ENCODE measurements around the gene SLC6A18. TPM values are rescaled to one million over a fixed set of nuclear protein-coding genes. Genes with fewer than 3 reads are reported as not detected.

SLC6A18 gene
- polyA plus RNA-seq, 1 of the 3 experiments (the other 2 are of a cell fraction), result not detected

GRCh38 chr5:1180096-1180495 is 45.1 kb upstream of the SLC6A18 start:
- 76% methylated on average over 9 of the region's 20 CpGs for WGBS (ENCODE audit: low lambda C conversion rate)
- Histone ChIP-seq H3K27ac (ENCODE audit: low read depth in 2 of 2, low read length in 1 of 2) (no peak overlapping the region), H3K79me2 (ENCODE audit: insufficient read depth) (no peaks in the 10 kb centered on the region), H4K20me1 (ENCODE audit: insufficient read depth) (no peaks in the 10 kb centered on the region), H3F3A (replicated peaks; ENCODE audit: insufficient read depth) (peaks cover 3% of the 10 kb centered on the region), H3K9me3 (no peaks in the 10 kb centered on the region), H3K4me2 (no peak overlapping the region), H3K27me3 (ENCODE audit: insufficient read depth) (no peaks in the 10 kb centered on the region), H3K9me2 (no peaks in the 10 kb centered on the region), H2AFZ (ENCODE audit: low read depth) (no peak overlapping the region), H3K4me1 (ENCODE audit: control insufficient read depth in 1 of 2, insufficient read depth in 2 of 2, low read depth in 1 of 2, low read length in 1 of 2) (peaks cover 0 to 4% of the 10 kb centered on the region in 2 experiments; a peak in 1 of 4 replicates), H3K4me3 (ENCODE audit: low read depth in 2 of 2, low read length in 1 of 2) (no peak overlapping the region), H3K9ac (no peak overlapping the region), H3K36me3 (replicated peaks in 1 of 2; ENCODE audit: control insufficient read depth in 1 of 2, insufficient read depth in 2 of 2, low read length in 1 of 2) (no peaks in the 10 kb centered on the region)
- ChIA-PET CTCF (interaction anchor here (1.3 to 5.4 kb wide), 2 partner anchors 11 to 13 kb away, joined by 4 to 25 read pairs; no protein-coding TSS in a partner anchor), POLR2A (no interaction called here)
- no peak for DNase-seq
- TF ChIP-seq RFX5 (IDR thresholded peaks at IDR 0.05; ENCODE audit: low read length), result no peak
- TF ChIP-seq TAF1 (IDR thresholded peaks at IDR 0.05; ENCODE audit: borderline replicate concordance, low read depth, low read length), result no peak
- no peak for TF ChIP-seq MXI1 (IDR thresholded peaks at IDR 0.05; ENCODE audit: low read depth, low read length)
- TF ChIP-seq CHD2 (IDR thresholded peaks at IDR 0.05; ENCODE audit: low read length, partially characterized antibody), result no peak
- TF ChIP-seq, protein P1, sequence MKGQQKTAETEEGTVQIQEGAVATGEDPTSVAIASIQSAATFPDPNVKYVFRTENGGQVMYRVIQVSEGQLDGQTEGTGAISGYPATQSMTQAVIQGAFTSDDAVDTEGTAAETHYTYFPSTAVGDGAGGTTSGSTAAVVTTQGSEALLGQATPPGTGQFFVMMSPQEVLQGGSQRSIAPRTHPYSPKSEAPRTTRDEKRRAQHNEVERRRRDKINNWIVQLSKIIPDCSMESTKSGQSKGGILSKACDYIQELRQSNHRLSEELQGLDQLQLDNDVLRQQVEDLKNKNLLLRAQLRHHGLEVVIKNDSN (IDR thresholded peaks at IDR 0.05; ENCODE audit: borderline replicate concordance, low read depth), result no peak
- TF ChIP-seq ZBTB33 (IDR thresholded peaks at IDR 0.05; ENCODE audit: borderline replicate concordance, low read depth), result no peak
- TF ChIP-seq EP300 (IDR thresholded peaks at IDR 0.05; ENCODE audit: borderline replicate concordance in 1 of 2, low read depth in 1 of 2, low read length in 1 of 2), result no peak

DNA sequence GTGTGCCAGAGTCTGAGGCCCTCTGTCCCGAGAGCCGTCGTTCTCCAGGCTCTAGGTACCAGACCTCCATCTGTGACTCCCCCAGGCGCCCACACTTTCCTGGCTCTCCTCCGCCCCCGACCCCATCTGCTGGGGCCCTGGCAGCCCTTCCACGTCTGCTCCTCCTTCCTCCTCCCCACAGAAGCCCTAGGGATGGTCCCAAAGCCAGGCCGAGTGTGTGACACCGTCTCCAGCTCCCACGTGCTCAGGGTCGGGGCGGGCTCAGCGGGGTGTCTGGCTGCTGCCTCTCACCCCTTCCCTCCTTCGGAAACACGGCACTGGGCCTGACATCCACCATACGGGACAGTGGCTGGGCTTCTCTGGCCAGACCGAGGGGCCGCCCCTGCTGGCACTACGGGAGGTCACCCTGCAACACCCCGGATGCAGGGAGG is 44.3 kb upstream of the SLC6A18 start:
- no peak overlapping the region for H3K4me2 ChIP-seq
- no peaks in the 10 kb centered on the region for H3K9me3 ChIP-seq
- H2AFZ ChIP-seq (ENCODE audit: low read depth), result no peak overlapping the region
- ChIA-PET CTCF (interaction anchor here (1.3 to 5.4 kb wide), 2 partner anchors 11 to 13 kb away, joined by 4 to 25 read pairs; no protein-coding TSS in a partner anchor), POLR2A (no interaction called here)
- H3K27ac ChIP-seq (ENCODE audit: low read depth in 2 of 2, low read length in 1 of 2), result no peak overlapping the region
- no peak overlapping the region for H3K4me3 ChIP-seq (ENCODE audit: low read depth in 2 of 2, low read length in 1 of 2)
- no peak for DNase-seq
- no peak for TF ChIP-seq EZH2phosphoT487 (IDR thresholded peaks at IDR 0.05; ENCODE audit: borderline replicate concordance, low read depth)
- no peak for TF ChIP-seq RXRA (IDR thresholded peaks at IDR 0.05; ENCODE audit: borderline replicate concordance, low read depth)
- TF ChIP-seq USF2 (IDR thresholded peaks at IDR 0.05; ENCODE audit: borderline replicate concordance, low read depth, low read length), result no peak
- H3K27me3 ChIP-seq (ENCODE audit: insufficient read depth), result no peaks in the 10 kb centered on the region
- H4K20me1 ChIP-seq (ENCODE audit: insufficient read depth), result no peaks in the 10 kb centered on the region
- H3K36me3 ChIP-seq (replicated peaks in 1 of 2; ENCODE audit: control insufficient read depth in 1 of 2, insufficient read depth in 2 of 2, low read length in 1 of 2), result no peaks in the 10 kb centered on the region
- H3F3A ChIP-seq (replicated peaks; ENCODE audit: insufficient read depth), result peaks cover 6% of the 10 kb centered on the region
- no peak overlapping the region for H3K9ac ChIP-seq
- H3K9me2 ChIP-seq, result no peaks in the 10 kb centered on the region
- peaks cover 0 to 11% of the 10 kb centered on the region in 2 experiments; a peak in 1 of 4 replicates for H3K4me1 ChIP-seq (ENCODE audit: control insufficient read depth in 1 of 2, insufficient read depth in 2 of 2, low read depth in 1 of 2, low read length in 1 of 2)
- H3K79me2 ChIP-seq (ENCODE audit: insufficient read depth), result no peaks in the 10 kb centered on the region
- 56% methylated on average over 18 of the region's 20 CpGs for WGBS (ENCODE audit: low lambda C conversion rate)

Measured in SK-N-SH (cell line).